DND-41 (cell line): ENCODE data around the gene PNMT.

Experiments
- ATAC-seq: fragments of 200-7000 bp; cut with Tn5 transposase; 3 replicates; pipeline ENCODE4 v1.9.1; 2021; ENCODE audit warnings: low read depth; ENCODE audit not compliant: insufficient read depth
- DNase-seq: peaks from one replicate; pipeline ENCODE4 v3.0.0-alpha.2; 2020
- H2AFZ ChIP-seq: 2 replicates; pipeline ENCODE4 v1.6.0; 2012; ENCODE audit warnings: low read depth, low read length
- H3K27ac ChIP-seq: 2 replicates; pipeline ENCODE4 v1.5.1; 2012; ENCODE audit warnings: low read length, inconsistent platforms
- H3K27me3 ChIP-seq: fragments of 200-600 bp; sonication (generic); 2 replicates; pipeline ENCODE4 v1.6.0; 2012; ENCODE audit warnings: low read length, mild to moderate bottlenecking, inconsistent platforms; ENCODE audit not compliant: insufficient read depth, poor library complexity
- H3K36me3 ChIP-seq: 2 replicates; pipeline ENCODE4 v1.5.1; 2012; ENCODE audit warnings: low read length, inconsistent platforms; ENCODE audit not compliant: insufficient read depth
- H3K4me1 ChIP-seq: 2 replicates; pipeline ENCODE4 v1.5.1; 2012; ENCODE audit warnings: mild to moderate bottlenecking, low read length; ENCODE audit not compliant: insufficient read depth
- H3K4me2 ChIP-seq: 2 replicates; pipeline ENCODE4 v1.6.0; 2012; ENCODE audit warnings: mild to moderate bottlenecking, moderate library complexity, low read length, inconsistent platforms; ENCODE audit not compliant: insufficient read depth
- H3K4me3 ChIP-seq, 2 experiments: fragments of 200-600 bp in 1 of 2; shearing (Covaris generic) in 1 of 2; 2 replicates each; pipeline ENCODE4 v1.5.1; 2012 to 2016; ENCODE audit warnings: inconsistent platforms in 2 of 2, low read length in 2 of 2, mild to moderate bottlenecking in 2 of 2, low read depth in 1 of 2, moderate library complexity in 1 of 2
- H3K79me2 ChIP-seq: 2 replicates; pipeline ENCODE4 v1.6.0; 2012; ENCODE audit warnings: low read length, inconsistent platforms; ENCODE audit not compliant: insufficient read depth
- H3K9ac ChIP-seq: 2 replicates; pipeline ENCODE4 v1.6.0; 2012; ENCODE audit warnings: low read depth, mild to moderate bottlenecking, inconsistent platforms, low read length, moderate library complexity
- H3K9me3 ChIP-seq: 2 replicates; pipeline ENCODE4 v1.5.1; 2012; ENCODE audit warnings: low read length, moderate library complexity, mild to moderate bottlenecking, inconsistent platforms; ENCODE audit not compliant: insufficient read depth, severe bottlenecking
- H4K20me1 ChIP-seq: 2 replicates; pipeline ENCODE4 v1.6.0; 2012; ENCODE audit warnings: low read length; ENCODE audit not compliant: insufficient read depth
- EZH2 ChIP-seq: IDR thresholded peaks from 3 replicates; pipeline ENCODE4 v1.6.1; 2012; ENCODE audit warnings: borderline replicate concordance, low read depth, mild to moderate bottlenecking, moderate library complexity, low read length, inconsistent platforms; ENCODE audit not compliant: severe bottlenecking
- TF ChIP-seq, protein P1 (sequence below): IDR thresholded peaks from 2 replicates; pipeline ENCODE4 v1.5.1; 2012; ENCODE audit warnings: borderline replicate concordance, low read length, moderate library complexity, mild to moderate bottlenecking; ENCODE audit not compliant: poor library complexity, severe bottlenecking; ENCODE audit errors: extremely low read depth

The PNMT gene

DNA sequence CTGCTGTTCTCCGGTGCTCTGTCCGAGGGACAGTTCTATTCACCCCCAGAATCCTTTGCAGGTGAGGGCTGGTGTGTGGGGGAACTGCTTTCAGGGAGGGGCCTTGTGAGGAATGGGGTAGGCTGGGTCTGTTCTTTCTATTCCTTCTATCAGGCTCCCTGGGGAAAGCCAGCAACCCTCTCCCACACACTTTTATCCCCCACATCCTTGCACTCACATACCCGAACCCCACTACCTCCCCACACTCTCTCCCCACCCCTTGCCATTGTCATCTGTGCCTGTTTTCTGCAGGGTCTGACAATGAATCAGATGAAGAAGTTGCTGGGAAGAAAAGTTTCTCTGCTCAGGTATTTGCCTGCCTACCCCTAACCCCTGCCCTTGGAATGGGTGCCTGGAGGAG, 9.5 kb upstream of the PNMT start:
- Histone ChIP-seq H4K20me1 (peaks cover 25% of the 10 kb centered on the region), H3K36me3 (peaks cover 74% of the 10 kb centered on the region), H3K4me2 (no peak overlapping the region), H3K79me2 (peaks cover 11% of the 10 kb centered on the region; the same call in 1 of the 2 replicates), H3K27ac (no peak overlapping the region), H3K4me3 (no peak overlapping the region), H3K9me3 (no peaks in the 10 kb centered on the region), H2AFZ (no peak overlapping the region), H3K27me3 (no peaks in the 10 kb centered on the region), H3K9ac (no peak overlapping the region), H3K4me1 (no peaks in the 10 kb centered on the region)
- ATAC-seq = no peak
- TF ChIP-seq, protein P1, sequence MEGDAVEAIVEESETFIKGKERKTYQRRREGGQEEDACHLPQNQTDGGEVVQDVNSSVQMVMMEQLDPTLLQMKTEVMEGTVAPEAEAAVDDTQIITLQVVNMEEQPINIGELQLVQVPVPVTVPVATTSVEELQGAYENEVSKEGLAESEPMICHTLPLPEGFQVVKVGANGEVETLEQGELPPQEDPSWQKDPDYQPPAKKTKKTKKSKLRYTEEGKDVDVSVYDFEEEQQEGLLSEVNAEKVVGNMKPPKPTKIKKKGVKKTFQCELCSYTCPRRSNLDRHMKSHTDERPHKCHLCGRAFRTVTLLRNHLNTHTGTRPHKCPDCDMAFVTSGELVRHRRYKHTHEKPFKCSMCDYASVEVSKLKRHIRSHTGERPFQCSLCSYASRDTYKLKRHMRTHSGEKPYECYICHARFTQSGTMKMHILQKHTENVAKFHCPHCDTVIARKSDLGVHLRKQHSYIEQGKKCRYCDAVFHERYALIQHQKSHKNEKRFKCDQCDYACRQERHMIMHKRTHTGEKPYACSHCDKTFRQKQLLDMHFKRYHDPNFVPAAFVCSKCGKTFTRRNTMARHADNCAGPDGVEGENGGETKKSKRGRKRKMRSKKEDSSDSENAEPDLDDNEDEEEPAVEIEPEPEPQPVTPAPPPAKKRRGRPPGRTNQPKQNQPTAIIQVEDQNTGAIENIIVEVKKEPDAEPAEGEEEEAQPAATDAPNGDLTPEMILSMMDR = no peak
- no peak for TF ChIP-seq EZH2
- no peak for DNase-seq

DNA sequence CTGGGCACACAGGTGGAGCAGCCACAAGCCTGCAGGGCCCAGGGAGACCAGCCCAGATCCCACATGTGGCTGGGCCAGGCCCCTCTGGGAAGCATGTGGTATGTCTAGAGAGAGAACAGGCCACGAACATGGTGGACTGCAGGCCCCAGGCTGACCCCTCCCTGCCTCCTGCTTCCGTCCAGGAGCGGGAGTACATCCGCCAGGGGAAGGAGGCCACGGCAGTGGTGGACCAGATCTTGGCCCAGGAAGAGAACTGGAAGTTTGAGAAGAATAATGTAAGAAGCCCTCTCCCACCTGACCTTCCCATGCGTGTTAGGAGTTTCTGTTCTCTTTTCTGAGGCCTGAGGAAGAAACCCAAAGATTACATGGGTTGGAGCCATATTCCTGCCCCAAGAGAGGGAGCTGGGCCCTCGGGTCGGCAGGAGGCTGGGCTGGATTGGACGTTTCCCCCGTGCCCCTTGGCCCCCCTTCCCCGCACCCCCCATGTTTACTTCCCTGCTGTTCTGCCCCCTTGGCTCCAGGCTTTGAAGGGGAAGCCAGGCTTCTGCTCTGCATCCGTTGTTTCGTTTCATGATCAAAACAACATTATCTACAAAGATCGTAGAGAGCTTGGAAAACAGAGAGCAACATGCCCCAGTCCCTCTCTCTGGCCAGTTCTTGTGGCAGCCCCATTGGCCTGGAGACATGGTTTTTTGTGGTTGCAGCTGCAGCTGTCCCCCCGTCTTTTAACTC, 8.8 kb upstream of the PNMT start:
- Histone ChIP-seq H3K4me3 (no peak overlapping the region), H2AFZ (no peak overlapping the region), H3K27me3 (no peaks in the 10 kb centered on the region), H3K79me2 (peaks cover 6% of the 10 kb centered on the region; the same call in 1 of the 2 replicates), H3K4me2 (no peak overlapping the region), H3K9me3 (no peaks in the 10 kb centered on the region), H4K20me1 (peaks cover 23% of the 10 kb centered on the region), H3K9ac (no peak overlapping the region), H3K27ac (no peak overlapping the region), H3K4me1 (no peaks in the 10 kb centered on the region), H3K36me3 (peaks cover 68% of the 10 kb centered on the region)
- TF ChIP-seq, protein P1 = no peak
- TF ChIP-seq EZH2 = no peak
- ATAC-seq (no peak), DNase-seq (no peak)

- no peak overlapping the region for H2AFZ ChIP-seq
- peaks cover 20% of the 10 kb centered on the region for H4K20me1 ChIP-seq
- no peak overlapping the region for H3K4me2 ChIP-seq
- TF ChIP-seq, protein P1 = no peak
- TF ChIP-seq EZH2 = no peak
- H3K36me3 ChIP-seq = peaks cover 62% of the 10 kb centered on the region
- no peak overlapping the region for H3K9ac ChIP-seq
- ATAC-seq (no peak), DNase-seq (no peak)
- H3K27ac ChIP-seq = no peak overlapping the region
- no peaks in the 10 kb centered on the region for H3K4me1 ChIP-seq
- H3K4me3 ChIP-seq = no peak overlapping the region
- H3K27me3 ChIP-seq = no peaks in the 10 kb centered on the region
- H3K9me3 ChIP-seq = no peaks in the 10 kb centered on the region
- H3K79me2 ChIP-seq = 0 out of 2 replicates have a peak, but pooled peaks cover under 1% of the 10 kb centered on the region
Observed at GRCh38 chr17:39660011-39660360, 8.3 kb upstream of the PNMT start.
